Breast epithelium (tissue), 3 donors: ENCODE results near the gene LEP.

Source experiments
- CTCF ChIP-seq, 3 donors: fragments of 450-650 bp; IDR thresholded peaks; one replicate each; pipeline ENCODE4 v1.5.1; 2016 to 2017; ENCODE audit warnings: antibody characterized with exemption in 3 of 3, mild to moderate bottlenecking in 3 of 3, moderate library complexity in 3 of 3
- POLR2AphosphoS5 ChIP-seq, 3 donors: sonication (generic); formaldehyde crosslinking; IDR thresholded peaks; one replicate each; pipeline ENCODE4 v1.6.1; 2017; ENCODE audit warnings: antibody characterized with exemption in 3 of 3

- no peak for TF ChIP-seq CTCF (IDR thresholded peaks at IDR 0.05)
- no peak for TF ChIP-seq POLR2AphosphoS5 (IDR thresholded peaks at IDR 0.05)
Measured at GRCh38 chr7:128259131-128260061, 18.3 kb downstream of the LEP start.
